IPS-20b (cell line): ENCODE data around the gene E2F2.
A peak's percentile ranks its signal among the peaks of the same experiment; 100 is the strongest.

Source experiments
- H3K27ac ChIP-seq: one replicate; pipeline ENCODE4 v1.5.1; 2013; ENCODE audit warnings: low read length
- H3K27me3 ChIP-seq: 2 replicates; pipeline ENCODE4 v1.6.1; 2013; ENCODE audit warnings: mild to moderate bottlenecking, low read length, inconsistent platforms; ENCODE audit not compliant: insufficient read depth
- H3K36me3 ChIP-seq: 2 replicates; pipeline ENCODE4 v1.6.1; 2013; ENCODE audit warnings: low read depth, mild to moderate bottlenecking, inconsistent platforms, low read length, moderate library complexity; ENCODE audit not compliant: insufficient read depth
- H3K4me1 ChIP-seq: 2 replicates; pipeline ENCODE4 v1.6.1; 2013; ENCODE audit warnings: mild to moderate bottlenecking, control low read depth, inconsistent platforms, low read length, moderate library complexity; ENCODE audit not compliant: insufficient read depth
- H3K4me3 ChIP-seq: 2 replicates; pipeline ENCODE4 v1.5.1; 2013; ENCODE audit warnings: mild to moderate bottlenecking, low read length, inconsistent platforms
- H3K9ac ChIP-seq: 2 replicates; pipeline ENCODE4 v1.6.1; 2013; ENCODE audit warnings: low read depth, mild to moderate bottlenecking, inconsistent platforms, low read length, moderate library complexity
- H3K9me3 ChIP-seq: 2 replicates; pipeline ENCODE4 v1.6.1; 2013; ENCODE audit warnings: mild to moderate bottlenecking, low read depth, low read length, inconsistent platforms; ENCODE audit not compliant: insufficient read depth

The E2F2 gene

GRCh38 chr1:23484253-23485001, 46.6 kb downstream of the E2F2 start:
- no peak overlapping the region for H3K27ac ChIP-seq
- peak overlapping the region; percentile 33; the same call in 1 of the 2 replicates for H3K9ac ChIP-seq

GRCh38 chr1:23483321-23484252, 47.4 kb downstream of the E2F2 start, which contains the start of gene ASAP3:
ASAP3 (minus strand) TSS chr1:23484179; CDS start chr1:23484133, 46 bp downstream.
- Histone ChIP-seq H3K36me3 (no peaks in the 10 kb centered on the region; the same call in 1 of the 2 replicates), H3K27ac (no peak within 1 kb of the TSS), H3K4me1 (peaks cover 14% of the 10 kb centered on the region; the same call in 1 of the 2 replicates), H3K4me3 (peak within 1 kb of the TSS; percentile 79), H3K9ac (peak within 1 kb of the TSS; percentile 79; the same call in 1 of the 2 replicates), H3K27me3 (peaks cover 29% of the 10 kb centered on the region), H3K9me3 (no peaks in the 10 kb centered on the region)

More at GRCh38 chr1:23484253-23485001, 46.6 kb downstream of the E2F2 start:
- Histone ChIP-seq H3K9me3 (no peaks in the 10 kb centered on the region), H3K4me3 (peak overlapping the region; percentile 79), H3K36me3 (no peaks in the 10 kb centered on the region), H3K4me1 (peaks cover 14% of the 10 kb centered on the region; the same call in 1 of the 2 replicates), H3K27me3 (peaks cover 29% of the 10 kb centered on the region)

- no peaks in the 10 kb centered on the region; the same call in 1 of the 2 replicates for H3K36me3 ChIP-seq
- H3K4me3 ChIP-seq: no peak overlapping the region
- H3K9me3 ChIP-seq: no peaks in the 10 kb centered on the region
- H3K27me3 ChIP-seq: peaks cover 29% of the 10 kb centered on the region
- peaks cover 14% of the 10 kb centered on the region; the same call in 1 of the 2 replicates for H3K4me1 ChIP-seq
- H3K27ac ChIP-seq: no peak overlapping the region
- no peak overlapping the region for H3K9ac ChIP-seq
These were observed 49.1 kb downstream of the E2F2 start for GRCh38 chr1:23481904-23482303.

- H3K27me3 ChIP-seq: peaks cover 24% of the 10 kb centered on the region
- no peaks in the 10 kb centered on the region; the same call in 1 of the 2 replicates for H3K36me3 ChIP-seq
- no peaks in the 10 kb centered on the region for H3K9me3 ChIP-seq
- no peak overlapping the region for H3K4me3 ChIP-seq
- H3K9ac ChIP-seq: no peak overlapping the region
- H3K27ac ChIP-seq: no peak overlapping the region
- H3K4me1 ChIP-seq: peaks cover 14% of the 10 kb centered on the region; the same call in 1 of the 2 replicates
These were observed 49.9 kb downstream of the E2F2 start for GRCh38 chr1:23481026-23481597.

GRCh38 chr1:23480187-23481025, 50.6 kb downstream of the E2F2 start:
- Histone ChIP-seq H3K4me1 (peaks cover 14% of the 10 kb centered on the region; the same call in 1 of the 2 replicates), H3K27ac (no peak overlapping the region), H3K27me3 (peaks cover 18% of the 10 kb centered on the region), H3K36me3 (no peaks in the 10 kb centered on the region; the same call in 1 of the 2 replicates), H3K9ac (no peak overlapping the region), H3K4me3 (no peak overlapping the region), H3K9me3 (no peaks in the 10 kb centered on the region)

GRCh38 chr1:23479666-23479941, 51.4 kb downstream of the E2F2 start:
- H3K4me3 ChIP-seq: no peak overlapping the region
- H3K36me3 ChIP-seq: no peaks in the 10 kb centered on the region; the same call in 1 of the 2 replicates
- H3K4me1 ChIP-seq: peaks cover 9% of the 10 kb centered on the region; the same call in 1 of the 2 replicates
- H3K27me3 ChIP-seq: peaks cover 11% of the 10 kb centered on the region; the same call in 1 of the 2 replicates
- no peak overlapping the region for H3K9ac ChIP-seq
- H3K27ac ChIP-seq: no peak overlapping the region
- no peaks in the 10 kb centered on the region for H3K9me3 ChIP-seq

- peaks cover 9% of the 10 kb centered on the region; the same call in 1 of the 2 replicates for H3K4me1 ChIP-seq
- H3K9me3 ChIP-seq: no peaks in the 10 kb centered on the region
- no peak overlapping the region for H3K27ac ChIP-seq
- H3K4me3 ChIP-seq: no peak overlapping the region
- no peaks in the 10 kb centered on the region; the same call in 1 of the 2 replicates for H3K36me3 ChIP-seq
- no peak overlapping the region for H3K9ac ChIP-seq
- H3K27me3 ChIP-seq: peaks cover 11% of the 10 kb centered on the region; the same call in 1 of the 2 replicates
These were observed 52.0 kb downstream of the E2F2 start for GRCh38 chr1:23478896-23479665.

- Histone ChIP-seq H3K9me3 (no peaks in the 10 kb centered on the region), H3K4me1 (peaks cover 6% of the 10 kb centered on the region; the same call in 1 of the 2 replicates), H3K27me3 (0 out of 2 replicates have a peak, but pooled peaks cover 7% of the 10 kb centered on the region), H3K27ac (no peak overlapping the region), H3K9ac (no peak overlapping the region), H3K36me3 (no peaks in the 10 kb centered on the region; the same call in 1 of the 2 replicates), H3K4me3 (no peak overlapping the region)
These were observed 53.5 kb downstream of the E2F2 start for GRCh38 chr1:23477359-23478144.

GRCh38 chr1:23475641-23476040, 55.4 kb downstream of the E2F2 start:
- Histone ChIP-seq H3K4me1 (no peaks in the 10 kb centered on the region), H3K36me3 (no peaks in the 10 kb centered on the region; the same call in 1 of the 2 replicates), H3K27ac (no peak overlapping the region), H3K4me3 (no peak overlapping the region), H3K27me3 (no peaks in the 10 kb centered on the region), H3K9ac (no peak overlapping the region), H3K9me3 (no peaks in the 10 kb centered on the region)
